ENCODE measurements around the gene MERTK. TPM values are rescaled to one million over a fixed set of nuclear protein-coding genes. Genes with fewer than 3 reads are reported as not detected.
"Not testable (repeated sequence)": the region's sequence is repeated elsewhere in the genome, so short reads cannot be mapped to it uniquely, and the experiment has no call there.

MERTK gene
- total RNA-seq, 1 experiment from 2014 or later: 14.5 TPM

DNA sequence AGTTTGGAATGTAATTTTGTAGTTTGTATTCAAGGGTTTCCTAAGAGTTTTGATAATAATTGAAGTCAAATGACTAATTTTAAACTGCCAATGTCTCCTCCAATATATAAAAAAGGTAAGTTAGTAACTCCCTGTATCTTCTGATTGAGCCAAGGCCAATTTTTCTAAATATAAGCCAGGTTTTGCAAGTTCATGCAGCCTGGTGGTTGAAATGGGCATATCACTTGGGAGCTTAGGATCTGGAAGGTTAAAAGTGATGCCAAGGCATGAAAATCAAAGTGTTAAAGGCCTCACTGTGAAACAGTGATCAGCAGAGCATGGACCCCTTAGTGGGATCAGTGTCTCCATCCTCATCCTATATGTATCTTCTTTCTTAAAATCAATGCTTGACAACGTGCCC, 60.5 kb downstream of the MERTK start:
- ATAC-seq (no peak), DNase-seq (ENCODE audit: low read depth, low spot score) (no peak)
- Histone ChIP-seq H3K4me3 (ENCODE audit: low read depth in 2 of 2, low read length in 2 of 2) (no peak overlapping the region), H3K4me1 (ENCODE audit: control insufficient read depth, insufficient read depth, low read length) (no peaks in the 10 kb centered on the region), H3K27ac (ENCODE audit: low read length) (no peak overlapping the region), H3K9me3 (ENCODE audit: control insufficient read depth, insufficient read depth, low read depth, low read length) (no peaks in the 10 kb centered on the region), H3K36me3 (ENCODE audit: control insufficient read depth, insufficient read depth, low read length) (no peaks in the 10 kb centered on the region), H3K27me3 (ENCODE audit: control insufficient read depth, insufficient read depth, low read length) (no peaks in the 10 kb centered on the region)
- intact Hi-C loops (cut with micrococcal nuclease; ENCODE audit: unreplicated experiment) (no loop called here), in situ Hi-C loops (cut with HindIII; ENCODE audit: low pct_unique_long_range_greater_than_20kb, low sequenced_read_pairs) (no loop called here)
- BruUV-seq (replicated peaks): no TSS peak
- ChIA-PET CTCF (interaction anchor here (0.6 kb wide), 1 partner anchor 176 kb away, joined by 5 read pairs; no protein-coding TSS in a partner anchor), POLR2A (no interaction called here)
- TF ChIP-seq SIN3A (IDR thresholded peaks at IDR 0.05; ENCODE audit: borderline replicate concordance, insufficient read depth, low read depth, low read length) (no peak), TCF7L2 (IDR thresholded peaks at IDR 0.05; ENCODE audit: low read depth, low read length) (no peak)
- TF ChIP-seq, protein P1, sequence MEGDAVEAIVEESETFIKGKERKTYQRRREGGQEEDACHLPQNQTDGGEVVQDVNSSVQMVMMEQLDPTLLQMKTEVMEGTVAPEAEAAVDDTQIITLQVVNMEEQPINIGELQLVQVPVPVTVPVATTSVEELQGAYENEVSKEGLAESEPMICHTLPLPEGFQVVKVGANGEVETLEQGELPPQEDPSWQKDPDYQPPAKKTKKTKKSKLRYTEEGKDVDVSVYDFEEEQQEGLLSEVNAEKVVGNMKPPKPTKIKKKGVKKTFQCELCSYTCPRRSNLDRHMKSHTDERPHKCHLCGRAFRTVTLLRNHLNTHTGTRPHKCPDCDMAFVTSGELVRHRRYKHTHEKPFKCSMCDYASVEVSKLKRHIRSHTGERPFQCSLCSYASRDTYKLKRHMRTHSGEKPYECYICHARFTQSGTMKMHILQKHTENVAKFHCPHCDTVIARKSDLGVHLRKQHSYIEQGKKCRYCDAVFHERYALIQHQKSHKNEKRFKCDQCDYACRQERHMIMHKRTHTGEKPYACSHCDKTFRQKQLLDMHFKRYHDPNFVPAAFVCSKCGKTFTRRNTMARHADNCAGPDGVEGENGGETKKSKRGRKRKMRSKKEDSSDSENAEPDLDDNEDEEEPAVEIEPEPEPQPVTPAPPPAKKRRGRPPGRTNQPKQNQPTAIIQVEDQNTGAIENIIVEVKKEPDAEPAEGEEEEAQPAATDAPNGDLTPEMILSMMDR (IDR thresholded peaks at IDR 0.05): no peak

DNA sequence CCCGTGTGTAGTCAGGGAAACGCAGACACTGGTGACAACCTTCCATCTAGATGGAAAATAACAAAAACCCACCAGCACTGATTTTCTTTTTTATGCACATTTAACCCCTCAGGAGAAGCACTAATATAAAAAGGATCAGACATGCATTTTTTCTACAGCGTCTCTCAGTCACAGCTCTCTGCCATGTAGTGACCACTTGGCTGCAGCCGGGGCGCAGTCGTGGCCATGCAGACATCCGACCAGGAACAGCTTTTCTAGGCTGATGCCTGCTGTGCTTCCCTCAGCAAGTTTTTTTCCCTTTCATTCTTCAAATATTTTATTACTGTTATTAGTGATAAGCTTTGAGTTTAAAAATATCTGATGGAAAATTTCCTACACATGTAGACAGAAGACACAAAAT, 63.3 kb downstream of the MERTK start:
- no peak for ATAC-seq
- intact Hi-C loops (cut with micrococcal nuclease; ENCODE audit: unreplicated experiment) (no loop called here), in situ Hi-C loops (cut with HindIII; ENCODE audit: low pct_unique_long_range_greater_than_20kb, low sequenced_read_pairs) (no loop called here)
- no TSS peak for BruUV-seq (replicated peaks)
- CTCF ChIA-PET: no interaction called here
- H3K9me3 ChIP-seq (ENCODE audit: control insufficient read depth, insufficient read depth, low read depth, low read length): no peaks in the 10 kb centered on the region
- H3K27me3 ChIP-seq (ENCODE audit: control insufficient read depth, insufficient read depth, low read length): no peaks in the 10 kb centered on the region
- POLR2A ChIA-PET: no interaction called here
- TF ChIP-seq SIN3A (IDR thresholded peaks at IDR 0.05; ENCODE audit: borderline replicate concordance, insufficient read depth, low read depth, low read length) (no peak), TCF7L2 (IDR thresholded peaks at IDR 0.05; ENCODE audit: low read depth, low read length) (no peak), POLR2AphosphoS5 (IDR thresholded peaks at IDR 0.05; ENCODE audit: low read depth, low read length) (no peak)
- TF ChIP-seq, protein P1 (IDR thresholded peaks at IDR 0.05): no peak
- TF ChIP-seq, protein P2, sequence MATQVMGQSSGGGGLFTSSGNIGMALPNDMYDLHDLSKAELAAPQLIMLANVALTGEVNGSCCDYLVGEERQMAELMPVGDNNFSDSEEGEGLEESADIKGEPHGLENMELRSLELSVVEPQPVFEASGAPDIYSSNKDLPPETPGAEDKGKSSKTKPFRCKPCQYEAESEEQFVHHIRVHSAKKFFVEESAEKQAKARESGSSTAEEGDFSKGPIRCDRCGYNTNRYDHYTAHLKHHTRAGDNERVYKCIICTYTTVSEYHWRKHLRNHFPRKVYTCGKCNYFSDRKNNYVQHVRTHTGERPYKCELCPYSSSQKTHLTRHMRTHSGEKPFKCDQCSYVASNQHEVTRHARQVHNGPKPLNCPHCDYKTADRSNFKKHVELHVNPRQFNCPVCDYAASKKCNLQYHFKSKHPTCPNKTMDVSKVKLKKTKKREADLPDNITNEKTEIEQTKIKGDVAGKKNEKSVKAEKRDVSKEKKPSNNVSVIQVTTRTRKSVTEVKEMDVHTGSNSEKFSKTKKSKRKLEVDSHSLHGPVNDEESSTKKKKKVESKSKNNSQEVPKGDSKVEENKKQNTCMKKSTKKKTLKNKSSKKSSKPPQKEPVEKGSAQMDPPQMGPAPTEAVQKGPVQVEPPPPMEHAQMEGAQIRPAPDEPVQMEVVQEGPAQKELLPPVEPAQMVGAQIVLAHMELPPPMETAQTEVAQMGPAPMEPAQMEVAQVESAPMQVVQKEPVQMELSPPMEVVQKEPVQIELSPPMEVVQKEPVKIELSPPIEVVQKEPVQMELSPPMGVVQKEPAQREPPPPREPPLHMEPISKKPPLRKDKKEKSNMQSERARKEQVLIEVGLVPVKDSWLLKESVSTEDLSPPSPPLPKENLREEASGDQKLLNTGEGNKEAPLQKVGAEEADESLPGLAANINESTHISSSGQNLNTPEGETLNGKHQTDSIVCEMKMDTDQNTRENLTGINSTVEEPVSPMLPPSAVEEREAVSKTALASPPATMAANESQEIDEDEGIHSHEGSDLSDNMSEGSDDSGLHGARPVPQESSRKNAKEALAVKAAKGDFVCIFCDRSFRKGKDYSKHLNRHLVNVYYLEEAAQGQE (IDR thresholded peaks at IDR 0.05; ENCODE audit: insufficient read depth in 1 of 2, low read depth in 2 of 2, low read length in 1 of 2): no peak
- no peaks in the 10 kb centered on the region for H3K4me1 ChIP-seq (ENCODE audit: control insufficient read depth, insufficient read depth, low read length)
- DNase-seq (ENCODE audit: low read depth, low spot score): no peak
- H3K27ac ChIP-seq (ENCODE audit: low read length): no peak overlapping the region
- H3K36me3 ChIP-seq (ENCODE audit: control insufficient read depth, insufficient read depth, low read length): no peaks in the 10 kb centered on the region; the same call in 1 of the 2 replicates
- H3K4me3 ChIP-seq (ENCODE audit: low read depth in 2 of 2, low read length in 2 of 2): no peak overlapping the region

DNA sequence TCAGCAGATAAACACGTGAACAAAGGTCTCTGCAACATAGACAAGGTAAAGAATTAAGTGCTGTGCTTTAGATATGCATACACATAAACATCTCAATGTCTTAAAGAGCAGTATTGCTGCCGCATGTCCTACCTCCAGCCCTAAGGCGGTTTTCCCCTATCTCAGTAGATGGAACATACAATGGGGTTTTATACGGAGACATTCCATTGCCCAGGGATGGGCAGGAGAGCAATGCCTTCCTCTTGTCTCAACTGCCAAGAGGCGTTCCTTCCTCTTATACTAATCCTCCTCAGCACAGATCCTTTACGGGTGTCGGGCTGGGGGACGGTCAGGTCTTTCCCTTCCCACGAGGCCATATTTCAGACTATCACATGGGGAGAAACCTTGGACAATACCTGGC, 64.7 kb downstream of the MERTK start:
- H3K4me3 ChIP-seq (ENCODE audit: low read depth in 2 of 2, low read length in 2 of 2); H3K4me1 ChIP-seq (ENCODE audit: control insufficient read depth, insufficient read depth, low read length); intact Hi-C loops (cut with micrococcal nuclease; ENCODE audit: unreplicated experiment); H3K27ac ChIP-seq (ENCODE audit: low read length); in situ Hi-C loops (cut with HindIII; ENCODE audit: low pct_unique_long_range_greater_than_20kb, low sequenced_read_pairs); BruUV-seq (replicated peaks); ATAC-seq; H3K27me3 ChIP-seq (ENCODE audit: control insufficient read depth, insufficient read depth, low read length); H3K9me3 ChIP-seq (ENCODE audit: control insufficient read depth, insufficient read depth, low read depth, low read length); POLR2A ChIA-PET; CTCF ChIA-PET; DNase-seq (ENCODE audit: low read depth, low spot score); H3K36me3 ChIP-seq (ENCODE audit: control insufficient read depth, insufficient read depth, low read length): not testable (repeated sequence)

DNA sequence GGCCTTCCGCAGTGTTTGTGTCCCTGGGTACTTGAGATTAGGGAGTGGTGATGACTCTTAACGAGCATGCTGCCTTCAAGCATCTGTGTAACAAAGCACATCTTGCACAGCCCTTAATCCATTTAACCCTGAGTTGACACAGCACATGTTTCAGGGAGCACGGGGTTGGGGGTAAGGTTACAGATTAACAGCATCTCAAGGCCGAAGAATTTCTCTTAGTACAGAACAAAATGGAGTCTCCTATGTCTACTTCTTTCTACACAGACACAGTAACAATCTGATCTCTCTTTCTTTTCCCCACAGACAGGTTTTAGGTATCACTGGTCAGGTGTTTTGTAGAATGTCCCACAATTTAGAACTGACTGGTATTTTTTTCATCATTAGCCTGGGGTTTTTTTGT, 65.1 kb downstream of the MERTK start:
- H3K27me3 ChIP-seq (ENCODE audit: control insufficient read depth, insufficient read depth, low read length); in situ Hi-C loops (cut with HindIII; ENCODE audit: low pct_unique_long_range_greater_than_20kb, low sequenced_read_pairs); H3K4me3 ChIP-seq (ENCODE audit: low read depth in 2 of 2, low read length in 2 of 2); CTCF ChIA-PET; intact Hi-C loops (cut with micrococcal nuclease; ENCODE audit: unreplicated experiment); BruUV-seq (replicated peaks); ATAC-seq; H3K4me1 ChIP-seq (ENCODE audit: control insufficient read depth, insufficient read depth, low read length); H3K9me3 ChIP-seq (ENCODE audit: control insufficient read depth, insufficient read depth, low read depth, low read length); DNase-seq (ENCODE audit: low read depth, low spot score); POLR2A ChIA-PET; H3K36me3 ChIP-seq (ENCODE audit: control insufficient read depth, insufficient read depth, low read length); H3K27ac ChIP-seq (ENCODE audit: low read length): not testable (repeated sequence)
